Cardiac muscle cell (in vitro differentiated cells and primary cell): Measurements from ENCODE around the gene MFRP. TPM values are rescaled to one million over a fixed set of nuclear protein-coding genes. Genes with fewer than 3 reads are reported as not detected.

Source experiments
- DNase-seq, 2 donors: peaks; one replicate each; pipeline versions ENCODE4 v3.0.0 to v3.0.0-alpha.2; 2010 to 2017; ENCODE audit warnings: low read depth in 1 of 2, low spot score in 1 of 2
- H3K27ac ChIP-seq: fragments of 200-600 bp; sonication (generic); 2 replicates; pipeline ENCODE4 v1.5.1; 2016
- H3K27me3 ChIP-seq: fragments of 200-600 bp; sonication (generic); 2 replicates; pipeline ENCODE4 v1.6.0; 2016; ENCODE audit warnings: control low read depth
- H3K36me3 ChIP-seq: fragments of 200-600 bp; sonication (generic); 2 replicates; pipeline ENCODE4 v1.5.1; 2016; ENCODE audit warnings: control low read depth
- H3K4me1 ChIP-seq: fragments of 200-600 bp; sonication (generic); 2 replicates; pipeline ENCODE4 v1.8.1; 2017; ENCODE audit warnings: low read depth, mild to moderate bottlenecking, mixed run types
- H3K4me3 ChIP-seq: fragments of 200-600 bp; sonication (generic); 2 replicates; pipeline ENCODE4 v1.5.1; 2016; ENCODE audit warnings: mild to moderate bottlenecking
- H3K9me3 ChIP-seq: fragments of 200-600 bp; sonication (generic); 2 replicates; pipeline ENCODE4 v1.5.1; 2017; ENCODE audit warnings: low read depth, mild to moderate bottlenecking, control low read depth
- polyA plus RNA-seq: library from polyadenylated mRNA; unstranded; fragments of >200 nt; fragmentation: Nextera tagmentation; extraction: Ambion mirVana; gene quantifications from 2 replicates; pipeline ENCODE4 v1.2.1, GENCODE V29; 2016
- total RNA-seq: library from RNA; depleted of rRNA; stranded (reverse); fragments of >200 nt; gene quantifications from 2 replicates; pipeline ENCODE4 v1.2.3, GENCODE V29; 2016
- TF ChIP-seq, protein P1 (sequence below): IDR thresholded peaks from 2 replicates; pipeline ENCODE4 v1.5.1; 2012; ENCODE audit warnings: low read depth, mild to moderate bottlenecking, low read length

MFRP gene
- total and polyA plus RNA-seq, 2 experiments from 2014 or later: not detected

DNA sequence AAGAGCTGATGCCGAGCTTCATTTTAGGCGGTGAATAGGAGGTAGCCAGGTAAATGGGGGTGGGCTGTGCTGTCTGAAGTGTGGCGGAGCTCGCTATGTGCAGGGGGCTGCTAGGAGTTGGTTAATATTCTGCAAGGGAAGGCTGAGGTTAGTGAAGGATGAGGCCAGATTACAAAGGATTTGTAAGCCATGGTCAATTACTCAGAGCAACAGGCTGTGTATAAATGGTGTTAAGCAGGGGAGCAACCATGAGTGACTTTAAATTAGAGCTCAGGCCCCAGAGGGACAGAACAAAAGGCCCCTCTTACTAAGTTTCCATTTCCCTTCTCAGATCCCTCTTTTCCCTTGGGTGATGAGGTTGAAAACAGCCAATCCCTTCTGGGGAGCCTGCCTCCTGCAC, 22.3 kb downstream of the MFRP start:
- TF ChIP-seq, protein P1, sequence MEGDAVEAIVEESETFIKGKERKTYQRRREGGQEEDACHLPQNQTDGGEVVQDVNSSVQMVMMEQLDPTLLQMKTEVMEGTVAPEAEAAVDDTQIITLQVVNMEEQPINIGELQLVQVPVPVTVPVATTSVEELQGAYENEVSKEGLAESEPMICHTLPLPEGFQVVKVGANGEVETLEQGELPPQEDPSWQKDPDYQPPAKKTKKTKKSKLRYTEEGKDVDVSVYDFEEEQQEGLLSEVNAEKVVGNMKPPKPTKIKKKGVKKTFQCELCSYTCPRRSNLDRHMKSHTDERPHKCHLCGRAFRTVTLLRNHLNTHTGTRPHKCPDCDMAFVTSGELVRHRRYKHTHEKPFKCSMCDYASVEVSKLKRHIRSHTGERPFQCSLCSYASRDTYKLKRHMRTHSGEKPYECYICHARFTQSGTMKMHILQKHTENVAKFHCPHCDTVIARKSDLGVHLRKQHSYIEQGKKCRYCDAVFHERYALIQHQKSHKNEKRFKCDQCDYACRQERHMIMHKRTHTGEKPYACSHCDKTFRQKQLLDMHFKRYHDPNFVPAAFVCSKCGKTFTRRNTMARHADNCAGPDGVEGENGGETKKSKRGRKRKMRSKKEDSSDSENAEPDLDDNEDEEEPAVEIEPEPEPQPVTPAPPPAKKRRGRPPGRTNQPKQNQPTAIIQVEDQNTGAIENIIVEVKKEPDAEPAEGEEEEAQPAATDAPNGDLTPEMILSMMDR: no peak
- Histone ChIP-seq H3K27ac (peak overlapping the region; percentile 77), H3K4me1 (peaks cover 33% of the 10 kb centered on the region), H3K27me3 (no peaks in the 10 kb centered on the region), H3K4me3 (no peak overlapping the region), H3K36me3 (no peaks in the 10 kb centered on the region), H3K9me3 (no peaks in the 10 kb centered on the region)
- DNase-seq: no peak

DNA sequence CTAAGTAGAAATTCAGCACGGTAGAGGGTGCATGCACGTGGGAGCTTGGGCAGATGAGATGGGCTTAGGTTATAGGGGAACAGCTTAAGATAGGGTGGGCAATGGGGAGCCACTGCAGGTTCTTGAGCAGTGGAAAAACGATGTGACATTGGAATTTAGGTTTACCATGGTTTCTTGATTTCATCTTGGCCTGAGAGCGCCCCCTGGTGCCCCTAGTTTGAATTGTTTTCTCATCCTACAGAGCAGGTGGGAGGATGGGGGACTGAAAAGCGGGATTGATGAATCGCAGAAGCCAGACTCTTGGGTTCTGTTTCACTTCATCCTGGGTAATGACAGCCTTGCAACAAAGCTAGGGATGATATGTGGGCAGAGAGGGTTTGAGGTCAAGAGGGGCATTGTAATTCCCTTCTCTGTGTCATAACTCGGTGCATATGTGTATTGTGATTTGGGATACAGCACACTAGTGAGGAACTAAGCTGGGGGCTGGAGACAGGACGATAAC, 22.9 kb downstream of the MFRP start:
- peak; percentile 78 to 92 for DNase-seq
- TF ChIP-seq, protein P1: peak; percentile 79
- H3K9me3 ChIP-seq: no peaks in the 10 kb centered on the region
- no peaks in the 10 kb centered on the region for H3K27me3 ChIP-seq
- H3K27ac ChIP-seq: peak overlapping the region; percentile 77
- H3K4me1 ChIP-seq: peaks cover 39% of the 10 kb centered on the region
- H3K4me3 ChIP-seq: no peak overlapping the region
- H3K36me3 ChIP-seq: no peaks in the 10 kb centered on the region

DNA sequence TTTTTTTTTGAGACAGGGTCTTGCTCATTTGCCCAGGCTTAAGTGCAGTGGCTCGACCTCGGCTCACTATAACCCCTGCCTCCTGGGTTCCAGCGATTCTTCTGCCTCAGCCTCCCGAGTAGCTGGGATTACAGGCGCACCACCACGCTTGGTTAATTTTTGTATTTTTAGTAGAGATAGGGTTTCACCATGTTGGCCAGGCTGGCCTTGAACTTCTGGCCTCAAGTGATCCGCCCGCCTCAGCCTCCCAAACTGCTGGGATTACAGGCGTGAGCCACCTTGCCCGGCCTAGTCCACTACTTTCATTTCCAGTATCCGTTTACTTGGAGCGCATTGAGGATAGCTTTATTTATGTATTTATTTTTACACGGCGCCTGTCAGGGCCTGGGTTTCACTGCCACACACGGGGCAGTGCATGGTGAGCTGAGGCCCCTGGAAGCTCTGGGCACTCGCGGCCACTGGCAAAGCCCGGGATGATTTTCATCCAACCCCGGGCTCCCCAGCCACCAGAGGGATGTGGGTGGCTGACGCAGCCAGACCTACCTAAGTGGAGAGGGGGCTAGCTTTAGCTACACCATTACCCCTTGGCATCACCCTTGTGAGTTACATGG, 23.5 kb downstream of the MFRP start:
- Histone ChIP-seq H3K4me3 (no peak overlapping the region), H3K4me1 (peaks cover 44% of the 10 kb centered on the region), H3K9me3 (no peaks in the 10 kb centered on the region), H3K36me3 (no peaks in the 10 kb centered on the region), H3K27me3 (no peaks in the 10 kb centered on the region), H3K27ac (no peak overlapping the region)
- TF ChIP-seq, protein P1: no peak
- no peak for DNase-seq

DNA sequence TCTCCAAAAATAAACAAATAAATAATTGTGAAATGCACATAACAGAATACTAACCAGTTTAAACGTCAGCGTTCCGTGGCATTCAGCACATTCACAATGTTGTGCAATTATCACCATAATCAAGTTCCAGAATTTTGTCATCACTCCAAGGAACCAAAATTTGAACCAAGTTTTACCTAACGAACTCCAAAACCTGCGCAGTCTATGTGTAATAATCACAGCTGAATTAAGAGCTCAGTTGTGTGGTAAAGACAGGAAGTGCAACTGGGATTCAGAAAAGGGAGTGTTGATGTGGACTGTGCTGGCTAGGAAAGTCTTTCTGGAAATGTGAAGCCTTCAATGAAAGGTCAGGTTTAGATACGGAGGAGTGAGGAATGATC, 24.2 kb downstream of the MFRP start:
- Histone ChIP-seq H3K4me3 (no peak overlapping the region), H3K4me1 (peaks cover 51% of the 10 kb centered on the region), H3K9me3 (no peaks in the 10 kb centered on the region), H3K27me3 (no peaks in the 10 kb centered on the region), H3K36me3 (no peaks in the 10 kb centered on the region), H3K27ac (no peak overlapping the region)
- TF ChIP-seq, protein P1: no peak
- DNase-seq: peak in 1 of 2 donors; percentile 63

DNA sequence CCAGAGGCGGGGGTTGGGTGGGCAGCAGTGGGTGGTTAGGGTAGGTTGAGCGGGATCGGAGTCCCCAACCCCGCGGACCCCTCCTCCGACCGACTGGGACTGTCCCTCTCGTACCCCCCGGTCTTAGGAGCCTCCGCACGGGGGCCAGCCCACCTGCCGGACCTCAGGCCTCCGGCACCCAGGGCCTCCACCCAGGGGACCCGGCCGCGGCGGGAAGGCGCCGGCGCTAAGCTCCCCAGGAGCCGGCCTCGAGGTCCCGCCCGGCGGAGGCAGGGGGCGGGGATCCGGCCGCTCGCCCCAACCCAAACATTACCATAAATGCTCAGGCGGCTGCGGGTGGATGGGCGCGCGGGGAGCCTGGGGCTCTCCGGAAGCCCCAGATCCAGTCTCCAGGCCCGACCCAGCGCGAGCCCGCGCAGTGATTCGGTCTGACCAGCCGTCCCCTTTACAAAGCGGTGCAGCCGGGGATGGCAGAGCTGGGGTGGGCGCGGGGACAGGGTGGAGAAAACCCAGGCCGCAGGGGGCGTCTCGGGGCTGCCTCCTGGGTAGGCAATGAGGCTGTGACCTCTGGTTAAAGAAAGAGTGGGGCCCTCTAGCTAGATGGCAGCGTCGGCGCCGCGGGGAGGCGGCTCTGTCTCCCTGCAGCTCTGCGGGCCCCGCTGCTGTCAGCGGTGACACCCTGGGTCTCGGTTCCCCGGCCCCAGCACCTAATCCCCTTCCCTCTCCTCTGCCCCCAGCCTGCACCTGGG, 25.6 kb downstream of the MFRP start:
- H3K27ac ChIP-seq: peak overlapping the region; percentile 50
- peak; percentile 65 to 79 for DNase-seq

More for the DNA sequence above, 25.6 kb downstream of the MFRP start:
- Histone ChIP-seq H3K27me3 (peaks cover 7% of the 10 kb centered on the region), H3K4me1 (peaks cover 54% of the 10 kb centered on the region), H3K36me3 (no peaks in the 10 kb centered on the region), H3K4me3 (peak overlapping the region; percentile 9), H3K9me3 (no peaks in the 10 kb centered on the region)
- TF ChIP-seq, protein P1: no peak
